Measurements from ENCODE around the gene MYZAP.

DNA sequence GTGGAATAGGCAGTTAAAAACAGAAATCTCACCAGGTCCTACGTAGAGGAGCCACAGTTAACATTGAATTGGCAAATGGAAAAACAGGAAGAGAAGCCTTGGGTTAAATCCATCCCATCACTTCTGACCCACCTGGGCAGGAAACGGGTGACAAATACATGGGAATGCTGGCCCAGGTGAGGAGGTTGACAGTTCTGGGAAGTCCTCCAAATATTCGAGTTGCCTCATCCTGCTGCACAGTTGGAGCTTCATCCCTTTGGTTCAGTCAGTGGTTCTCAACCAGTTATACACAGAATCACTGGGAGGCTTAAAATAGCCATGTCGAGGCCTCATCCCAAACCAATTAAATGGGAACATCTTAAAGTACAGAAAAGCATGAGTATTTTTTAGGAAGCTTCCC, 5.3 kb downstream of the MYZAP start:
- TF ChIP-seq CTCF (IDR thresholded peaks at IDR 0.05) = no peak
- no peak for TF ChIP-seq POLR2AphosphoS5 (IDR thresholded peaks at IDR 0.05; ENCODE audit: low read depth, low read length)
- TF ChIP-seq TCF7L2 (IDR thresholded peaks at IDR 0.05; ENCODE audit: low read depth, low read length) = no peak
